HepG2 (cell line): ENCODE measurements around the gene RNF38. TPM values are rescaled to one million over a fixed set of nuclear protein-coding genes. Genes with fewer than 3 reads are reported as not detected.

Experiments used
- BORCS8-MEF2B ChIP-seq: sonication (generic); formaldehyde crosslinking; IDR thresholded peaks from 2 replicates; pipeline ENCODE4 v1.8.0; 2022; ENCODE audit warnings: mild to moderate bottlenecking, missing genetic modification reagents
- CEBPB ChIP-seq: IDR thresholded peaks from 2 replicates; pipeline ENCODE4 v1.6.1; 2011; ENCODE audit warnings: low read depth, low read length, improper control_type of control experiment, borderline replicate concordance
- DPF2 ChIP-seq: sonication (generic); formaldehyde crosslinking; IDR thresholded peaks from 2 replicates; pipeline ENCODE4 v1.4.0; 2020; ENCODE audit warnings: mild to moderate bottlenecking, low read depth, missing genetic modification reagents, borderline replicate concordance
- IRF1 ChIP-seq: sonication (generic); formaldehyde crosslinking; IDR thresholded peaks from 2 replicates; pipeline ENCODE4 v1.4.0; 2020; ENCODE audit warnings: low read depth, mild to moderate bottlenecking, missing genetic modification reagents
- KDM1A ChIP-seq: IDR thresholded peaks from 2 replicates; pipeline ENCODE4 v1.6.1; 2016; ENCODE audit warnings: missing compliant biosample characterization
- KLF12 ChIP-seq: sonication (generic); formaldehyde crosslinking; IDR thresholded peaks from 2 replicates; pipeline ENCODE4 v1.4.0; 2020; ENCODE audit warnings: missing genetic modification reagents, borderline replicate concordance
- MIER2 ChIP-seq: IDR thresholded peaks from 2 replicates; pipeline ENCODE4 v1.6.1; 2016; ENCODE audit warnings: missing biosample characterization, missing genetic modification reagents
- MTA1 ChIP-seq: sonication (generic); formaldehyde crosslinking; IDR thresholded peaks from 2 replicates; pipeline ENCODE4 v1.4.0; 2020; ENCODE audit warnings: missing genetic modification reagents, mild to moderate bottlenecking, borderline replicate concordance
- NFE2L2 ChIP-seq: fragments of 150-350 bp; IDR thresholded peaks from 2 replicates; pipeline ENCODE4 v1.6.1; 2014; ENCODE audit warnings: low read length
- REPIN1 ChIP-seq: sonication (generic); formaldehyde crosslinking; IDR thresholded peaks from 2 replicates; pipeline ENCODE4 v1.8.0; 2022; ENCODE audit warnings: missing genetic modification reagents, low read depth, mild to moderate bottlenecking, borderline replicate concordance
- SP4 ChIP-seq: sonication (generic); formaldehyde crosslinking; IDR thresholded peaks from 2 replicates; pipeline ENCODE4 v1.8.1; 2023; ENCODE audit warnings: mild to moderate bottlenecking, missing genetic modification reagents
- ZNF292 ChIP-seq: sonication (generic); formaldehyde crosslinking; IDR thresholded peaks from 2 replicates; pipeline ENCODE4 v1.8.1; 2022; ENCODE audit warnings: mild to moderate bottlenecking, low read depth, missing genetic modification reagents, borderline replicate concordance
- ZNF33A ChIP-seq: sonication (generic); formaldehyde crosslinking; IDR thresholded peaks from 2 replicates; pipeline ENCODE4 v1.5.1; 2020; ENCODE audit warnings: missing genetic modification reagents, mild to moderate bottlenecking, moderate library complexity, borderline replicate concordance
- polyA plus RNA-seq, 8 experiments: library from polyadenylated mRNA; depleted of rRNA in 3 of 8; stranded (reverse) in 7 of 8; unstranded in 1 of 8; fragments of >200 nt; fragmentation: Illumina TruSeq in 4 of 8; extraction: Trizol in 4 of 8; gene quantifications; 2 replicates each; pipeline versions ENCODE4 v1.2.1 to v1.2.3, GENCODE V29; 2011 to 2016; ENCODE audit warnings: low read depth in 4 of 8, missing spikeins in 1 of 8, mixed read lengths in 1 of 8; ENCODE audit not compliant: insufficient read depth in 1 of 8
- total RNA-seq, 5 experiments: library from RNA; depleted of rRNA; stranded (reverse); fragments of >200 nt; fragmentation: Illumina TruSeq; extraction: Trizol; gene quantifications; 2 replicates each; pipeline ENCODE4 v1.2.3, GENCODE V29; 2016; ENCODE audit warnings: low read depth in 1 of 5
- TF ChIP-seq, protein P1 (sequence below): sonication (generic); formaldehyde crosslinking; IDR thresholded peaks from 2 replicates; pipeline ENCODE4 v1.4.0; 2020; ENCODE audit warnings: mild to moderate bottlenecking, missing genetic modification reagents
- TF ChIP-seq, protein P2 (sequence below): sonication (generic); formaldehyde crosslinking; IDR thresholded peaks from 2 replicates; pipeline ENCODE4 v1.4.0; 2020; ENCODE audit warnings: missing genetic modification reagents
- TF ChIP-seq, protein P3 (sequence below): sonication (generic); formaldehyde crosslinking; IDR thresholded peaks from 2 replicates; pipeline ENCODE4 v1.4.0; 2020; ENCODE audit warnings: missing genetic modification reagents, borderline replicate concordance

RNF38 gene
- total and polyA plus RNA-seq, 2 of the 13 experiments (the other 11 are each of a cell fraction or from before 2014, with no cell fraction given): 9.1 to 32.1 TPM

GRCh38 chr9:36424289-36425055, 24.4 kb upstream of the RNF38 start (continued):
- no peak for TF ChIP-seq MIER2 (CRISPR knock-in tag)
- no peak for TF ChIP-seq SP4 (CRISPR knock-in tag)
- TF ChIP-seq, protein P1, sequence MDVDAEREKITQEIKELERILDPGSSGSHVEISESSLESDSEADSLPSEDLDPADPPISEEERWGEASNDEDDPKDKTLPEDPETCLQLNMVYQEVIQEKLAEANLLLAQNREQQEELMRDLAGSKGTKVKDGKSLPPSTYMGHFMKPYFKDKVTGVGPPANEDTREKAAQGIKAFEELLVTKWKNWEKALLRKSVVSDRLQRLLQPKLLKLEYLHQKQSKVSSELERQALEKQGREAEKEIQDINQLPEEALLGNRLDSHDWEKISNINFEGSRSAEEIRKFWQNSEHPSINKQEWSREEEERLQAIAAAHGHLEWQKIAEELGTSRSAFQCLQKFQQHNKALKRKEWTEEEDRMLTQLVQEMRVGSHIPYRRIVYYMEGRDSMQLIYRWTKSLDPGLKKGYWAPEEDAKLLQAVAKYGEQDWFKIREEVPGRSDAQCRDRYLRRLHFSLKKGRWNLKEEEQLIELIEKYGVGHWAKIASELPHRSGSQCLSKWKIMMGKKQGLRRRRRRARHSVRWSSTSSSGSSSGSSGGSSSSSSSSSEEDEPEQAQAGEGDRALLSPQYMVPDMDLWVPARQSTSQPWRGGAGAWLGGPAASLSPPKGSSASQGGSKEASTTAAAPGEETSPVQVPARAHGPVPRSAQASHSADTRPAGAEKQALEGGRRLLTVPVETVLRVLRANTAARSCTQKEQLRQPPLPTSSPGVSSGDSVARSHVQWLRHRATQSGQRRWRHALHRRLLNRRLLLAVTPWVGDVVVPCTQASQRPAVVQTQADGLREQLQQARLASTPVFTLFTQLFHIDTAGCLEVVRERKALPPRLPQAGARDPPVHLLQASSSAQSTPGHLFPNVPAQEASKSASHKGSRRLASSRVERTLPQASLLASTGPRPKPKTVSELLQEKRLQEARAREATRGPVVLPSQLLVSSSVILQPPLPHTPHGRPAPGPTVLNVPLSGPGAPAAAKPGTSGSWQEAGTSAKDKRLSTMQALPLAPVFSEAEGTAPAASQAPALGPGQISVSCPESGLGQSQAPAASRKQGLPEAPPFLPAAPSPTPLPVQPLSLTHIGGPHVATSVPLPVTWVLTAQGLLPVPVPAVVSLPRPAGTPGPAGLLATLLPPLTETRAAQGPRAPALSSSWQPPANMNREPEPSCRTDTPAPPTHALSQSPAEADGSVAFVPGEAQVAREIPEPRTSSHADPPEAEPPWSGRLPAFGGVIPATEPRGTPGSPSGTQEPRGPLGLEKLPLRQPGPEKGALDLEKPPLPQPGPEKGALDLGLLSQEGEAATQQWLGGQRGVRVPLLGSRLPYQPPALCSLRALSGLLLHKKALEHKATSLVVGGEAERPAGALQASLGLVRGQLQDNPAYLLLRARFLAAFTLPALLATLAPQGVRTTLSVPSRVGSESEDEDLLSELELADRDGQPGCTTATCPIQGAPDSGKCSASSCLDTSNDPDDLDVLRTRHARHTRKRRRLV (CRISPR knock-in tag): no peak
- TF ChIP-seq NFE2L2: no peak
- no peak for TF ChIP-seq KLF12
- 0 out of 2 replicates have a peak, but pooled peaks have one; percentile 30 for TF ChIP-seq DPF2 (CRISPR knock-in tag)
- TF ChIP-seq, protein P2, sequence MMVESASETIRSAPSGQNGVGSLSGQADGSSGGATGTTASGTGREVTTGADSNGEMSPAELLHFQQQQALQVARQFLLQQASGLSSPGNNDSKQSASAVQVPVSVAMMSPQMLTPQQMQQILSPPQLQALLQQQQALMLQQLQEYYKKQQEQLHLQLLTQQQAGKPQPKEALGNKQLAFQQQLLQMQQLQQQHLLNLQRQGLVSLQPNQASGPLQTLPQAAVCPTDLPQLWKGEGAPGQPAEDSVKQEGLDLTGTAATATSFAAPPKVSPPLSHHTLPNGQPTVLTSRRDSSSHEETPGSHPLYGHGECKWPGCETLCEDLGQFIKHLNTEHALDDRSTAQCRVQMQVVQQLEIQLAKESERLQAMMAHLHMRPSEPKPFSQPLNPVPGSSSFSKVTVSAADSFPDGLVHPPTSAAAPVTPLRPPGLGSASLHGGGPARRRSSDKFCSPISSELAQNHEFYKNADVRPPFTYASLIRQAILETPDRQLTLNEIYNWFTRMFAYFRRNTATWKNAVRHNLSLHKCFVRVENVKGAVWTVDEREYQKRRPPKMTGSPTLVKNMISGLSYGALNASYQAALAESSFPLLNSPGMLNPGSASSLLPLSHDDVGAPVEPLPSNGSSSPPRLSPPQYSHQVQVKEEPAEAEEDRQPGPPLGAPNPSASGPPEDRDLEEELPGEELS (CRISPR knock-in tag): peak; percentile 49; the same call in 1 of the 2 replicates
- TF ChIP-seq IRF1 (CRISPR knock-in tag): no peak
- TF ChIP-seq, protein P3, sequence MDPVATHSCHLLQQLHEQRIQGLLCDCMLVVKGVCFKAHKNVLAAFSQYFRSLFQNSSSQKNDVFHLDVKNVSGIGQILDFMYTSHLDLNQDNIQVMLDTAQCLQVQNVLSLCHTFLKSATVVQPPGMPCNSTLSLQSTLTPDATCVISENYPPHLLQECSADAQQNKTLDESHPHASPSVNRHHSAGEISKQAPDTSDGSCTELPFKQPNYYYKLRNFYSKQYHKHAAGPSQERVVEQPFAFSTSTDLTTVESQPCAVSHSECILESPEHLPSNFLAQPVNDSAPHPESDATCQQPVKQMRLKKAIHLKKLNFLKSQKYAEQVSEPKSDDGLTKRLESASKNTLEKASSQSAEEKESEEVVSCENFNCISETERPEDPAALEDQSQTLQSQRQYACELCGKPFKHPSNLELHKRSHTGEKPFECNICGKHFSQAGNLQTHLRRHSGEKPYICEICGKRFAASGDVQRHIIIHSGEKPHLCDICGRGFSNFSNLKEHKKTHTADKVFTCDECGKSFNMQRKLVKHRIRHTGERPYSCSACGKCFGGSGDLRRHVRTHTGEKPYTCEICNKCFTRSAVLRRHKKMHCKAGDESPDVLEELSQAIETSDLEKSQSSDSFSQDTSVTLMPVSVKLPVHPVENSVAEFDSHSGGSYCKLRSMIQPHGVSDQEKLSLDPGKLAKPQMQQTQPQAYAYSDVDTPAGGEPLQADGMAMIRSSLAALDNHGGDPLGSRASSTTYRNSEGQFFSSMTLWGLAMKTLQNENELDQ (CRISPR knock-in tag): no peak
- no peak for TF ChIP-seq KDM1A
- no peak; the same call in 1 of the 2 replicates for TF ChIP-seq ZNF292 (CRISPR knock-in tag)
- no peak for TF ChIP-seq ZNF33A (CRISPR knock-in tag)
- no peak for TF ChIP-seq BORCS8-MEF2B (CRISPR knock-in tag)
- no peak for TF ChIP-seq MTA1 (CRISPR knock-in tag)
- peak; percentile 87 for TF ChIP-seq CEBPB
- no peak for TF ChIP-seq REPIN1 (CRISPR knock-in tag)
